Measurements from ENCODE around the gene LPP. TPM values are rescaled to one million over a fixed set of nuclear protein-coding genes. Genes with fewer than 3 reads are reported as not detected.

LPP gene
- total RNA-seq, 1 experiment from 2014 or later = 54.0 TPM

DNA sequence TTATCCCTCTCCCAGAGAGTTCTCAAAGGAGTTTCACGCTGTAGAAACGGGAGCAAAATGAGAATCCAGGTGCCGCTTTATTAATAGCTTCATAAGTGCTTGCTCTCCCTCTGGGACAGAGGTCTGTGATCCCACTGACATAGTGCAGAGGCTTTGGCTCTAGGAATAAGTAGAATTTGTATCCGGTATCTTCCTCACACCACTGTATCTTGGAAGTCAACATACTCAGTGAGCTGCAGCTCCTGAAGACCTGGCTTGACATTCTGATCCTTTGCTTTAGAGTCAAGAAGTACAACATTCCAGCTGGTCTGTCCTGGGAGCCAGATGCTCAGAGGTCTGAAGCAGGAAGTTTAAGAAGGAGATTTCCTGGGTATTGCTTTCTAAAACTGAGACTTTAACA lies 323.0 kb downstream of the LPP start:
- Histone ChIP-seq H3K79me2 (ENCODE audit: insufficient read depth, low read length) (no peaks in the 10 kb centered on the region), H3K4me2 (ENCODE audit: low read length) (no peak overlapping the region), H3K27me3 (ENCODE audit: insufficient read depth, low read length) (no peaks in the 10 kb centered on the region), H2AFZ (ENCODE audit: low read depth, low read length, poor library complexity, severe bottlenecking) (no peak overlapping the region), H4K20me1 (ENCODE audit: insufficient read depth) (no peaks in the 10 kb centered on the region), H3K4me3 (replicated peaks in 1 of 2; ENCODE audit: low read depth in 1 of 2, low read length in 2 of 2) (no peak overlapping the region), H3K4me1 (ENCODE audit: control insufficient read depth in 1 of 2, insufficient read depth in 2 of 2, low read length in 2 of 2) (no peaks in the 10 kb centered on the region), H3K9ac (ENCODE audit: low read length) (no peak overlapping the region), H3K9me2 (ENCODE audit: insufficient read depth) (no peaks in the 10 kb centered on the region), H3K36me3 (ENCODE audit: control insufficient read depth in 1 of 2, insufficient read depth in 2 of 2, low read length in 2 of 2) (no peaks in the 10 kb centered on the region), H3K9me3 (ENCODE audit: control insufficient read depth in 1 of 2, insufficient read depth in 1 of 2, low read depth in 1 of 2, low read length in 2 of 2) (no peaks in the 10 kb centered on the region), H3K27ac (ENCODE audit: low read depth, low read length) (no peak overlapping the region)
- TF ChIP-seq, protein P1, sequence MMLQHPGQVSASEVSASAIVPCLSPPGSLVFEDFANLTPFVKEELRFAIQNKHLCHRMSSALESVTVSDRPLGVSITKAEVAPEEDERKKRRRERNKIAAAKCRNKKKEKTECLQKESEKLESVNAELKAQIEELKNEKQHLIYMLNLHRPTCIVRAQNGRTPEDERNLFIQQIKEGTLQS (IDR thresholded peaks at IDR 0.05) = no peak
- TF ChIP-seq, protein P2, sequence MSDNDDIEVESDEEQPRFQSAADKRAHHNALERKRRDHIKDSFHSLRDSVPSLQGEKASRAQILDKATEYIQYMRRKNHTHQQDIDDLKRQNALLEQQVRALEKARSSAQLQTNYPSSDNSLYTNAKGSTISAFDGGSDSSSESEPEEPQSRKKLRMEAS (IDR thresholded peaks at IDR 0.05) = no peak
- TF ChIP-seq EZH2phosphoT487 (IDR thresholded peaks at IDR 0.05; ENCODE audit: borderline replicate concordance) = no peak
- no peak for TF ChIP-seq EGR1 (IDR thresholded peaks at IDR 0.05; ENCODE audit: low read depth)
- TF ChIP-seq POLR2AphosphoS5 (IDR thresholded peaks at IDR 0.05; ENCODE audit: low read depth, low read length) = no peak
- TF ChIP-seq CEBPB (IDR thresholded peaks at IDR 0.05; ENCODE audit: low read depth) = no peak
- no peak for TF ChIP-seq ZFX (IDR thresholded peaks at IDR 0.05)
- TF ChIP-seq CBX3 (IDR thresholded peaks at IDR 0.05; ENCODE audit: low read depth) = no peak
- no peak for TF ChIP-seq JUND (IDR thresholded peaks at IDR 0.05)
- TF ChIP-seq FOSL1 (IDR thresholded peaks at IDR 0.05; ENCODE audit: low read depth) = no peak
- no peak for TF ChIP-seq SP1 (IDR thresholded peaks at IDR 0.05; ENCODE audit: low read depth)
- no peak for TF ChIP-seq SRF (IDR thresholded peaks at IDR 0.05; ENCODE audit: low read depth)
- TF ChIP-seq, protein P3, sequence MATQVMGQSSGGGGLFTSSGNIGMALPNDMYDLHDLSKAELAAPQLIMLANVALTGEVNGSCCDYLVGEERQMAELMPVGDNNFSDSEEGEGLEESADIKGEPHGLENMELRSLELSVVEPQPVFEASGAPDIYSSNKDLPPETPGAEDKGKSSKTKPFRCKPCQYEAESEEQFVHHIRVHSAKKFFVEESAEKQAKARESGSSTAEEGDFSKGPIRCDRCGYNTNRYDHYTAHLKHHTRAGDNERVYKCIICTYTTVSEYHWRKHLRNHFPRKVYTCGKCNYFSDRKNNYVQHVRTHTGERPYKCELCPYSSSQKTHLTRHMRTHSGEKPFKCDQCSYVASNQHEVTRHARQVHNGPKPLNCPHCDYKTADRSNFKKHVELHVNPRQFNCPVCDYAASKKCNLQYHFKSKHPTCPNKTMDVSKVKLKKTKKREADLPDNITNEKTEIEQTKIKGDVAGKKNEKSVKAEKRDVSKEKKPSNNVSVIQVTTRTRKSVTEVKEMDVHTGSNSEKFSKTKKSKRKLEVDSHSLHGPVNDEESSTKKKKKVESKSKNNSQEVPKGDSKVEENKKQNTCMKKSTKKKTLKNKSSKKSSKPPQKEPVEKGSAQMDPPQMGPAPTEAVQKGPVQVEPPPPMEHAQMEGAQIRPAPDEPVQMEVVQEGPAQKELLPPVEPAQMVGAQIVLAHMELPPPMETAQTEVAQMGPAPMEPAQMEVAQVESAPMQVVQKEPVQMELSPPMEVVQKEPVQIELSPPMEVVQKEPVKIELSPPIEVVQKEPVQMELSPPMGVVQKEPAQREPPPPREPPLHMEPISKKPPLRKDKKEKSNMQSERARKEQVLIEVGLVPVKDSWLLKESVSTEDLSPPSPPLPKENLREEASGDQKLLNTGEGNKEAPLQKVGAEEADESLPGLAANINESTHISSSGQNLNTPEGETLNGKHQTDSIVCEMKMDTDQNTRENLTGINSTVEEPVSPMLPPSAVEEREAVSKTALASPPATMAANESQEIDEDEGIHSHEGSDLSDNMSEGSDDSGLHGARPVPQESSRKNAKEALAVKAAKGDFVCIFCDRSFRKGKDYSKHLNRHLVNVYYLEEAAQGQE (IDR thresholded peaks at IDR 0.05; ENCODE audit: low read depth) = no peak
- no peak for TF ChIP-seq EZH2 (IDR thresholded peaks at IDR 0.05)
- TF ChIP-seq, protein P4, sequence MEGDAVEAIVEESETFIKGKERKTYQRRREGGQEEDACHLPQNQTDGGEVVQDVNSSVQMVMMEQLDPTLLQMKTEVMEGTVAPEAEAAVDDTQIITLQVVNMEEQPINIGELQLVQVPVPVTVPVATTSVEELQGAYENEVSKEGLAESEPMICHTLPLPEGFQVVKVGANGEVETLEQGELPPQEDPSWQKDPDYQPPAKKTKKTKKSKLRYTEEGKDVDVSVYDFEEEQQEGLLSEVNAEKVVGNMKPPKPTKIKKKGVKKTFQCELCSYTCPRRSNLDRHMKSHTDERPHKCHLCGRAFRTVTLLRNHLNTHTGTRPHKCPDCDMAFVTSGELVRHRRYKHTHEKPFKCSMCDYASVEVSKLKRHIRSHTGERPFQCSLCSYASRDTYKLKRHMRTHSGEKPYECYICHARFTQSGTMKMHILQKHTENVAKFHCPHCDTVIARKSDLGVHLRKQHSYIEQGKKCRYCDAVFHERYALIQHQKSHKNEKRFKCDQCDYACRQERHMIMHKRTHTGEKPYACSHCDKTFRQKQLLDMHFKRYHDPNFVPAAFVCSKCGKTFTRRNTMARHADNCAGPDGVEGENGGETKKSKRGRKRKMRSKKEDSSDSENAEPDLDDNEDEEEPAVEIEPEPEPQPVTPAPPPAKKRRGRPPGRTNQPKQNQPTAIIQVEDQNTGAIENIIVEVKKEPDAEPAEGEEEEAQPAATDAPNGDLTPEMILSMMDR (IDR thresholded peaks at IDR 0.05 in 2 of 3, conservative IDR thresholded peaks at IDR 0.05 in 1 of 3; ENCODE audit: borderline replicate concordance in 1 of 3, insufficient read depth in 1 of 3, low read depth in 2 of 3, low read length in 2 of 3) = no peak
- TF ChIP-seq, protein P5, sequence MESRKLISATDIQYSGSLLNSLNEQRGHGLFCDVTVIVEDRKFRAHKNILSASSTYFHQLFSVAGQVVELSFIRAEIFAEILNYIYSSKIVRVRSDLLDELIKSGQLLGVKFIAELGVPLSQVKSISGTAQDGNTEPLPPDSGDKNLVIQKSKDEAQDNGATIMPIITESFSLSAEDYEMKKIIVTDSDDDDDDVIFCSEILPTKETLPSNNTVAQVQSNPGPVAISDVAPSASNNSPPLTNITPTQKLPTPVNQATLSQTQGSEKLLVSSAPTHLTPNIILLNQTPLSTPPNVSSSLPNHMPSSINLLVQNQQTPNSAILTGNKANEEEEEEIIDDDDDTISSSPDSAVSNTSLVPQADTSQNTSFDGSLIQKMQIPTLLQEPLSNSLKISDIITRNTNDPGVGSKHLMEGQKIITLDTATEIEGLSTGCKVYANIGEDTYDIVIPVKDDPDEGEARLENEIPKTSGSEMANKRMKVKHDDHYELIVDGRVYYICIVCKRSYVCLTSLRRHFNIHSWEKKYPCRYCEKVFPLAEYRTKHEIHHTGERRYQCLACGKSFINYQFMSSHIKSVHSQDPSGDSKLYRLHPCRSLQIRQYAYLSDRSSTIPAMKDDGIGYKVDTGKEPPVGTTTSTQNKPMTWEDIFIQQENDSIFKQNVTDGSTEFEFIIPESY (IDR thresholded peaks at IDR 0.05; ENCODE audit: extremely low read depth, insufficient replicate concordance, low read length) = no peak
- no peak for TF ChIP-seq ELF1 (IDR thresholded peaks at IDR 0.05; ENCODE audit: borderline replicate concordance, low read depth)
- TF ChIP-seq POLR2A (IDR thresholded peaks at IDR 0.05; ENCODE audit: borderline replicate concordance, extremely low read depth, insufficient read depth, insufficient read length) = no peak
- no peak for TF ChIP-seq ZNF274 (IDR thresholded peaks at IDR 0.05; ENCODE audit: low read depth, low read length)
- ChIA-PET POLR2A (no interaction called here), RAD21 (ENCODE audit: low non-redundant PET in 1 of 2, low total read pairs in 2 of 2, uncharacterized antibody in 2 of 2, unreplicated experiment in 2 of 2) (interaction anchor here in 1 of 2 experiments (0.5 kb wide), 1 partner anchor 79 kb away, joined by 3 read pairs; no protein-coding TSS in a partner anchor), CTCF (no interaction called here)
- ATAC-seq (no peak), DNase-seq (ENCODE audit: low read depth, low spot score) (no peak)
- intact Hi-C loops (cut with micrococcal nuclease) = no loop called here
- no TSS peak for BruUV-seq (replicated peaks)
